OCI-LY7 (cell line): ENCODE data around the gene HMCN1.

ENCODE experiments used
- CTCF ChIP-seq: fragments of 200-600 bp; sonication (generic); conservative IDR thresholded peaks from 2 replicates; pipeline ENCODE4 v1.5.1; 2014; ENCODE audit warnings: mild to moderate bottlenecking, antibody characterized with exemption, low read length, moderate library complexity, mixed read lengths
- EZH2phosphoT487 ChIP-seq: fragments of 200-600 bp; sonication (generic); IDR thresholded peaks from 2 replicates; pipeline ENCODE4 v1.6.1; 2018; ENCODE audit warnings: low read depth, borderline replicate concordance, mild to moderate bottlenecking, mixed run types, antibody characterized with exemption, low read length, moderate library complexity, mixed read lengths

- TF ChIP-seq CTCF (no peak), EZH2phosphoT487 (no peak)
These were observed 89.3 kb downstream of the HMCN1 start for GRCh38 chr1:185823467-185823866.
